Hematopoietic multipotent progenitor cell treated with erythropoietin and hydrocortisone succinate and interleukin-3 and kit ligand, for 17 days (in vitro differentiated cells): ENCODE results near the gene NHERF2.

Experiments
- DNase-seq: peaks from one replicate; pipeline ENCODE4 v3.0.0-alpha.2; 2015; ENCODE audit warnings: low spot score

NHERF2 gene

DNA sequence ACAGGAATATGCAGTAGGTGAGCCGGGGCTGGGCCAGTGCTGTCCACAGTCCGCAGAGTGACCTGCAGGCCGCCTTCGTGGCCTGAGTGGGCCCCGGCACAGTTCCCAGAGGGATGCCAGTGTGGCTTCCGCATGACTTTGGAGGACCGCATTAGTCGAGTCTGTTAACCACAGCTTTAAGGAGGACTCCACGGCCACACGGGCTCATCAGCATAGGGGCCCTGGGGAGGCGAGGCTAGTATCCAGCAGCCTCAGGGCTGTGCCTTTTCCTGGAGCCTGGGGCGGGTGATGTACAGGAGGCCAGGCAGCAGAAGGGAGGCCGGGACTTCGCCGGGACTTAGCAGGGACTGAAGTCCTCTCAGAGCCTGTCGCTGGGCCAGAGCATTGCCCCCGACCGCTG lies 34.3 kb downstream of the NHERF2 start:
- no peak for DNase-seq

DNA sequence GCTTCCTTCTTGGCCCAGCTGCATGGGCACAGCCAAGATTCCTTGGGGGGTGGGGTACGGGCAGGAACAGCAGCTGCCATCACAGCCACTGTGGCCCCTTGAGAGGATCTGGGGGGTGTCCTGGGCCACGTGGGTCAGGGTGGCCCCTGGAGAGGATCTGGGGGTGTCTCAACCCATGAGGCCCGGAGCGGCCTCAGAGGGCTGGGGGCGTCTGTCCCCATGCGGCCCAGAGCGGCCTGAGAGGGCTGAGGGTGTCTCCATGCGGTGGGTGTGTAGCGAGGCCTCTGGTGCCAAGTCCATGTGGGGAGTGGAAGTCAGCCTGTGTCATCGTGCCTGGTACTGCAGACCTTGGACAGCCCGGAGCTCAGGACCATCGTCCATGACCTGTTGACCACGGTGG lies 34.8 kb downstream of the NHERF2 start:
- DNase-seq = no peak

DNA sequence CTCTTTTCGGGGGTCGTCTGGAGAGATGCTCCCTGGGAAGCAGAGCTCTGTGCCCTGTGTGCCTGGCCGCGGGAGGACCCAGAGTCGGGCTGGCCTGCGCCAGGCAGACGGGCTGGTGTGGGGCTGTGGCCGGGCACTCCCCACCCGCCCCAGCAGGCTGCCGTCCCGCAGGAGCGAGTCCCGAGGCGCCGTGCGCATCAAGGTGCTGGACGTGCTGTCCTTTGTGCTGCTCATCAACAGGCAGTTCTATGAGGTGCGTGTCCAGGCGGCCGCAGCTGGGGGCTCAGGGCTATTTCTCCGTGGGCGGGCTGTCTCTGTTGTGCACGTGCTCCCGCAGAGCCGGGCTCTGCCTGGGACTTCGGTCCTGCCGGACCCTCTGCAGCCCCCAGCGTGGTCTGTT lies 36.1 kb downstream of the NHERF2 start:
- no peak for DNase-seq

DNA sequence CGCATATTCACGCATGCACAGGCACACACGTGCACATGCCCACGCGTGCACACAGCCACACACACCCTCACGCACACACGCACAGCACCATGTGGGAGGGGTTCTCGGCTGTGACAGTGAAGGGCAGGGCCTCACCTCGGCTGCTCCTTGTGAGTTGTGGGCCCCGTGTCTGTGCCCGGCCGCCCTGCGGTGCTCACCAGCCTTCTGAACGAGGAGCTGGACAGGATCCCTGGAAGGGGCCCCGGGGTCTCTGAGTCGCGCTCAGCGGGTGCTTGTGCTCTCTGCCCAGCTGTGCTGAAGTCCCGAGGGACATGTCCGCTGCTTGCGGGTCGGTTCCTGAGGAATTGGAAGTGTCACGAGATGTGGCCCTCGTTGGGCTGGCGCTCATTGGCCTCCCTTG lies 37.2 kb downstream of the NHERF2 start:
- DNase-seq = no peak

DNA sequence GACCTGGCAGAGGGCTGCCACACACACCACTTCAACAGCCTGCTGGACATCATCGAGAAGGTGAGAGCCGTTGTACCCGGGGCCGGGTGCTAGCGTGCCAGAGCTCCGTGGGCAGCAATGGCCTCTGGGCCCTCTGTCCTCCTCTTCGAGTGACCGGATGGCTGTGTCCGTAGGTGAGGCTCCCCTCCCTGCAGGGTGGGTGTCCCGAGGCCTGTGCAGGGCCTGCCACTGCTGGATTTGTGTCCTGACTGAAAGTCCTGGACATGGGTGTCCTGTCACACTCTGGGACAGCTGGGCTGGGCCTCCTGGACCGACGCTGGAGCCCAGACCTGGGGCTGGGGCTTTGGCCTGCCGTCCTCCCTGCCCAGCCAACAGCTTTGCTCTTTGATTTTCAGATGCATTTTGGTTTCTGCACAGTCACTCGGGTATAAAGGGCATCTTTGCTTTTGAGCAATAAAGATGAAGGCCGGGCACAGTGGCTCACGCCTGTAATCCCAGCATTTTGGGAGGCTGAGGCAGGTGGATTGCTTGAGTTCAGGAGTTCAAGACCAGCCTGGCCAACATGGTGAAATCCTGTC lies 37.8 kb downstream of the NHERF2 start:
- no peak for DNase-seq

DNA sequence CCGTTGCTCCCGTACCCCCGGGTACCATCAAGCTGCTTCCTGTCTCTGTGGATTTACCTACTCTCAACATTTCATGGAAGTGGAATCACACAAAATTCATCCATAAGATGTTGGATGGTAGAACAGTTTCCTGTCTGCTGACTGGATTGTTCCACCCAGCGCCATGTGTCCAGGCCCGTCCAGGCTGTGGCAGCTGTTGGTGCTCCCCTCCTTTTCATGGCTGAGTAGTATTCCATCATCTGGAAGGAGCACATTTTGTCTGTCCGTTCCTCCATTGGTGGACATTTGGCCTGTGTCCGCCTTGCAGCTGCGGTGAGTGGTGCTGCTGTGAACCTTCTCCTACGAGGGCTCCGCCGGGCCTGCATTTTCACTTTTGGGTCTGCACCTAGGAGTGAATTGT lies 39.4 kb downstream of the NHERF2 start:
- DNase-seq = no peak

DNA sequence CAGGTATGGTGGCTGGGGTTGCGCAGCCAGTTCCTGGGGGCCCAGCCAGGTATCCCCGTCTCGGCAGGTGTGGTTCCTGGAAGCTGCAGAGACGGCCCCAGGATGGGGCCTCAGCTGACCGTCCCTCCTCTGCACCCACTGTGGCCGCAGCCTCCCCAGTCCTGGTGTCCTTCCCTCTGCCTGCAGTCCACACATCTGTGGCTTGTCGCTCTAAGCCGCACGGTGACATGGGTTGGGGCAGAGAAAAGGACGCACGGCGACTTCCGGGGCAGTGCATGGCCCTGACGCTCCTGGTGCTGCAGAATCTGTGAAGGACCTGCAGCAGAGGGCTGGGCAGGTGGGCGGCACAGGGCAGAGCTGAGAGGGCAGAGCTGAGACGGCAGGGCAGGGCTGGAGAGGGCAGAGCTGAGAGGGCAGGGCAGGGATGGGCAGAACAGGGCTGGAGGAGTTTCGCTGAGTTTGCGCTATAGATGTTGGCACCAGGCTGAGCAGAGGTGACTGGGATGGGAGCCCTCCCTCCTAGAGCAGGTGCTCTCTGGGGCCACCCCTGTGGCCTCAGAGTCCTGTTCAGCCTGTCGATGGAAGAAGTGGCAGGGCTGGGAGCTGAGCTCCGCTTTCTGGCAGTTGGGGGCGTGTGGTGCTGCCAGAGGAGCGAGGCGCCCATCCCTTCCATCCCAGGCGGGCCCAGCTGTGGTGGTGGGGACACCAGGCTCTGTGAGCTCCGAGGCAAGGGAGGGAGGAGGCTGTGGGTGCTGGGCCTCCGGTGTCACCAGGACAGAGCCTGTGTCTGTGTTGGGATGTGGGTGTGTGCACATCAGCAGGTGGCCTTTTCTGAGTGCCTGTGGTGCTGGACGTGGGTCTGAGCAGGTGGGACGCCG lies 44.1 kb downstream of the NHERF2 start:
- no peak for DNase-seq

DNA sequence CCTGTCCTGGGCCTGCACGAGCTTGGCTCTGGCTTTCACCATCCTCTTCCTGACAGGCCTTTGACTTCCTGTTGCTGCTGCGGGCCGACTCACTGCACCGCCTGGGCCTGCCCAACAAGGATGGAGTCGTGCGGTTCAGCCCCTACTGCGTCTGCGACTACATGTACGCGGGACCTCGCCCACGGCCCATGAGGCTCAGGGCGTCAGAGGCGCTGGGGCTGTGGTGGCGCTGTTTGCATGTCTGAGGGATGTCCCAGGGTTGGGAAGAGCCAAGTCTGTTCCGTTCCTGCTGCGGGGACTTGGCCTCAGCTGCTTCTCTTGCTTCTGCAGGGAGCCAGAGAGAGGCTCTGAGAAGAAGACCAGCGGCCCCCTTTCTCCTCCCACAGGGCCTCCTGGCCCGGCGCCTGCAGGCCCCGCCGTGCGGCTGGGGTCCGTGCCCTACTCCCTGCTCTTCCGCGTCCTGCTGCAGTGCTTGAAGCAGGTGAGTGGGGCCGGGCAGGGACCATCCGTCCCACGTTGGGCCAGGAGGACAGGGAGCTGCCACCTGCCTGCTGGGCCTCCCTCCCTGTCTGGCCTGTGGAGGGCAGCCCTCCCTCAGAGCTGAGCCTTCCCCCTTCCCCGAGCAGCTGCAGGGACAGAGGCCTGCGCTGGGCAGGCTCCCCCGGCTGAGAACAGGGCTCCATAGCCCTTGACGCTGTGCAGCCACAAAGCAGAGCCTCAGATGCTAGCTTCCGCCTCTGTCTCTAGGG lies 44.9 kb downstream of the NHERF2 start:
- no peak for DNase-seq

DNA sequence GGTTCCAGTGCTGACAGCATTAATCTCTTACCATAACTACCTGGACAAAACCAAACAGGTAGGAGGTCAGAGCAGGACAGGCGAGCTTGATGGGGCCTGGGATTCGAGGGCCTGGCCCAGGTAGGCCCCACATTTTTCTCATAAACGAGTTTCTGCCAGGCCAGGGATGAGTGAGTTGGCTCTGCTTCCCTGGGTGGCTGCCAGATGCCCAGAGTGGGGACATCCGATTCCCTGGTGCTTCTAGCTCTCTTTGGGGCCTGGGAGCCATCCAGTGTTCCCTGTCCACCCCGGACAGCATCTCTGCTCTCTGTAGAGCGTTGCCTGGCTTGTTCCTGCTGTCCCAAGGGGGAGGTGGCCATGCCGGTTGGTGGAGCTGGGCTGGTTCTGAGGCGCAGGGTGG lies 46.2 kb downstream of the NHERF2 start:
- DNase-seq = no peak

DNA sequence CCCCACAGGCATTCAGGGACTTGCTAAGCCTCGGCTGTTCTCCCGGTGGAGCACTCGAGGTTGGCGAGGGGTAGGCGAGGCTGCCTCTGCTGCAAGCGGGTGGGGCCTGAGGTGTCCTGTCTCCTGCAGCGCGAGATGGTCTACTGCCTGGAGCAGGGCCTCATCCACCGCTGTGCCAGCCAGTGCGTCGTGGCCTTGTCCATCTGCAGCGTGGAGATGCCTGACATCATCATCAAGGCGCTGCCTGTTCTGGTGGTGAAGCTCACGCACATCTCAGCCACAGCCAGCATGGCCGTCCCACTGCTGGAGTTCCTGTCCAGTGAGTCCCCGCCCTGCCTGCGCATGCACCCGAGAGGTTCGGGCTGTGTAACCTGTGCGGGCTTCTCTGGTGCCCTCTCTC lies 47.4 kb downstream of the NHERF2 start:
- no peak for DNase-seq

DNA sequence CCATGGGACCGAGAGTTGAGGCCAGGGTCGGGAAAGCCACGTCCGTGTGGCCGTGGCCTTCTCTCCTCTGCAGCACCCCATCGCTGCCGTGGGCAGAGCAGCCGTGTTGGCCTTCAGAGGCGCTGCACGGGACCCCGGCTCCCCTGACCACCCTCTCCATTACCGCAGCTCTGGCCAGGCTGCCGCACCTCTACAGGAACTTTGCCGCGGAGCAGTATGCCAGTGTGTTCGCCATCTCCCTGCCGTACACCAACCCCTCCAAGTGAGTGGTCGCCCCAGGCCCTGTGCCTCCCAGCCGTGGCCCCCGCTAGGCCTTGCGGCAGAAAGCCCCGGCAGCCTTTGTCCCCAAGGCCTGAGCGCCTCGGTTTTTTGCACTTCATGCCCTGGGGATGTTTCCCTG lies 48.9 kb downstream of the NHERF2 start:
- DNase-seq = no peak

DNA sequence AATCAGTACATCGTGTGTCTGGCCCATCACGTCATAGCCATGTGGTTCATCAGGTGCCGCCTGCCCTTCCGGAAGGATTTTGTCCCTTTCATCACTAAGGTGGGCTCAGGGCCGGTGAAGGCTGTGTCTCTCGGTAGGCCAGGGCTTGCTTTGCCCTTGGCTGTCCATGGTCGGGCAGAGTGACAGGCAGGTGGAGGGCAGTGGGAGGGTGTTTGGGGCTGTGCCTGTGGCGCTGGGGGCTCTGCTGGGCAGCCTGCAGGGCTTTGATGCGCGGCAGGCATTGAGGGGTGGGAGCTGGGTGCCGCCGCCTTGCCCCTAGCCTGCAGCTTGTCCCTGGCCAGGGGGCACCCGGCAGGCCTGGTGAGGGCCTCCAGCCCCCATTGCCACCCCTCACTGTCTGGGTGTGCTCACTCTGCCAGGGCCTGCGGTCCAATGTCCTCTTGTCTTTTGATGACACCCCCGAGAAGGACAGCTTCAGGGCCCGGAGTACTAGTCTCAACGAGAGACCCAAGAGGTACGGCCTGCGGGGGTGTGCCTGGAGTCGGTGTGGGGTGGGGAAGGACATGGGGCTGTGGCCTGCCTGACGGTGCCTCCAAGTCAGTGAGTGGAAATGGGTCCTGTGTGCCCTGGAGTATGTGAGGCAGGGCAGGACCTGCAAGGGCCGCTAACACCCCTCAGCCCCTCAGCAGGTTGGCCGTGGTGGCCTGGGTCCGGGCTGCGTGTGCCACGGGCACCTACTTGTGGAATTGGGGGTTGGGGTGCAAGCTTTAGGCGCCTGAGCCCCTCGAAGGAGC lies 49.6 kb downstream of the NHERF2 start:
- no peak for DNase-seq

DNA sequence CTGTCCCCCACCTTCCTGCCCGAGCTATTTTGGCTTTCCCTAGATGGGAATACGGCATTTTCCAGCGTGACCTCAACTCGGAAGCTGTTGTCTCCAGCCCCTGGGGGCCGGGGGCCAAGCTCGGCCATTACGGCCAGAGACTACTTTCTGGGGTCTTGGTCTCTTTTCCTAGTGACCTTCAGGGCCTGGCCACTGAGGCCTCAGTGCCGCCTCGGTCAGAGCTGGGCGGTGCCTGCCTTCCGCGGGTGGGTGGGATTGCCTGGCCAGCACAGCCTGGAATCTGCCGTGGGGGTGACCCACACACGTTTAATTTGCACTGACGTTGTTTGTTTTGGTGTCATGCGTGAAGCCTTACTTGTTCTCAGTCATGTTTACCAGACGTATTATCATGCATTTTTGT lies 50.3 kb downstream of the NHERF2 start:
- no peak for DNase-seq

DNA sequence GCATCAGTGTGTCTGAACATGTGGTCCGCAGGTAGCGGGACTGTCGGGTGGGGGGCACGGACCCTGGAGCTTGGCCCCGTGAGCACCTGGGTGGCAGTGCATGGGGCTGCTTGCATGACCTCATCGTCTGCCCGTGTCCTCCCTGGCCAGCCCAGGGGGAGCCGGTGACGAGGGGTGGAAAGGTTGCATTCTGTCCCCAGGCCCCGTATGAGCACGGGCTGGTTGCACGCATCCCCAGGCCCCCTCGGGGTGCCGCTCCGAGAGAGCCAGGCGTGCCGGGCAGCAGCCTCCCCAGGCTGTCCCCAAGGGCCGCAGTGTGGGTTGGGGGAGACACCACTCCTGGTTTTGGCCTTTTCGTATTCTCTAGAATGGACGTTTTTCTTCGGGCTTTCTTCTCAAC lies 51.0 kb downstream of the NHERF2 start:
- no peak for DNase-seq

DNA sequence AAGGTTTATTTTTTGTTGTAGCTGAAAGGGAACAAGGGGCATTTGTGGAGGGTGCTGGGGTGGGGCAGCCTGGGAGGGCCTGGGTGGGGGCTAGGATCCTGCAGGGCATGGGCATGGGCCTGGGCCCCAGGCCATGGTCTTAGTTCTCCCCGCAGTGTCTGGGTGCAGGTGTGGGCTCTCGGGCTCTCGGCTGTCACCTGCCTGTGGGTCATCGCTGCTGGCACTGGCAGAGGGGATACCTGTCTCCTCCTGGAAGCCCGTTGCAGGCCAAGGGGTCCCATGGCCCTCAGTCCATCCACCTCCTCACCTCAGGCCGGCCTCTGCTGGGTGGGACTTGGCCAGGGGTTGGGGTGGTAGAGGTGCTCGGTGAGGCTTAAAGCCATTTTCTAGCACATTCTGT lies 51.4 kb downstream of the NHERF2 start:
- no peak for DNase-seq

DNA sequence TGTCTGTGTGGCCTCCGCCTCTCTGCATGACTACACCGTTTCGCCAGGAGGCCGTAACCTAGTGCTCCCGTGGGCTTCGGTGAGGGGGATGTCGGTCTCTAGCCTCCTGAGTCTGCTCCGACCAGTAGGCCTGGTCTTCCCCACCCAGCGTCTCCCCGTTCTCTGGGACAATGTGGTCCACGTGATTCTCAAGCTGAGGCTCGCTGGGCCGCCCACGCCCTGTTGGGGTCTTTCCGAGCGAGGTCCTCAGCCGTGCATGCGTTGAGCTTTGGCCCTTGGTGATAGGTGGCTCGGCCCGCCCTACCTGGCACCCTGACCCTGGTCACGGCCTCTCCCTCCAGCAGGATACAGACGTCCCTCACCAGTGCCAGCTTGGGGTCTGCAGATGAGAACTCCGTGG lies 52.0 kb downstream of the NHERF2 start:
- DNase-seq = no peak

DNA sequence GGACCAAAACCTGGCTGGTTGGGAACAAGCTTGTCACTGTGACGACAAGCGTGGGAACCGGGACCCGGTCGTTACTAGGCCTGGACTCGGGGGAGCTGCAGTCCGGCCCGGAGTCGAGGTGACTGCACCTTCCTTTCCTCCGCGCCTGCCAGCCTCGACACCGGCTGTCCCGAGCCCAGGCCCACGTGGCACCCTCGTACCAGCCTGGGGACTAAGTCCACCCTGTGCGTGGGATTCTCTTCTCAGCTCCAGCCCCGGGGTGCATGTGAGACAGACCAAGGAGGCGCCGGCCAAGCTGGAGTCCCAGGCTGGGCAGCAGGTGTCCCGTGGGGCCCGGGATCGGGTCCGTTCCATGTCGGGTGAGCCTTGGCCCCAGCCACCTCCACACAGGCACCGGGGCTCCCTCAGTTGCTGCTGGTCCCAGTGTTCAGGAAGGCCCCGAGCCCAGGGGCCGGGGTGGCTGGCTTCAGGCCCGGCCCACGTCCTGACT lies 52.7 kb downstream of the NHERF2 start:
- no peak for DNase-seq

DNA sequence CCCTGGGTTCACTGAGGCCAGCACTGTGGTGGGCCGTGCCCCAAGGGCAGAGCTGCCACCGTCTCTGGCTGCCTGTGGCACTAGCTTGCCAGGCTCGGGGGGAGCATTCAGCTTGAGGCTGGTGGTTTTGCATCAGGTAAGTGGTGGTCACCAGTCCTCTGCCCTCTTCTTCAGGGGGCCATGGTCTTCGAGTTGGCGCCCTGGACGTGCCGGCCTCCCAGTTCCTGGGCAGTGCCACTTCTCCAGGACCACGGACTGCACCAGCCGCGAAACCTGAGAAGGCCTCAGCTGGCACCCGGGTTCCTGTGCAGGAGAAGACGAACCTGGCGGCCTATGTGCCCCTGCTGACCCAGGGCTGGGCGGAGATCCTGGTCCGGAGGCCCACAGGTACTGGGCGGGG lies 53.3 kb downstream of the NHERF2 start:
- DNase-seq = no peak

DNA sequence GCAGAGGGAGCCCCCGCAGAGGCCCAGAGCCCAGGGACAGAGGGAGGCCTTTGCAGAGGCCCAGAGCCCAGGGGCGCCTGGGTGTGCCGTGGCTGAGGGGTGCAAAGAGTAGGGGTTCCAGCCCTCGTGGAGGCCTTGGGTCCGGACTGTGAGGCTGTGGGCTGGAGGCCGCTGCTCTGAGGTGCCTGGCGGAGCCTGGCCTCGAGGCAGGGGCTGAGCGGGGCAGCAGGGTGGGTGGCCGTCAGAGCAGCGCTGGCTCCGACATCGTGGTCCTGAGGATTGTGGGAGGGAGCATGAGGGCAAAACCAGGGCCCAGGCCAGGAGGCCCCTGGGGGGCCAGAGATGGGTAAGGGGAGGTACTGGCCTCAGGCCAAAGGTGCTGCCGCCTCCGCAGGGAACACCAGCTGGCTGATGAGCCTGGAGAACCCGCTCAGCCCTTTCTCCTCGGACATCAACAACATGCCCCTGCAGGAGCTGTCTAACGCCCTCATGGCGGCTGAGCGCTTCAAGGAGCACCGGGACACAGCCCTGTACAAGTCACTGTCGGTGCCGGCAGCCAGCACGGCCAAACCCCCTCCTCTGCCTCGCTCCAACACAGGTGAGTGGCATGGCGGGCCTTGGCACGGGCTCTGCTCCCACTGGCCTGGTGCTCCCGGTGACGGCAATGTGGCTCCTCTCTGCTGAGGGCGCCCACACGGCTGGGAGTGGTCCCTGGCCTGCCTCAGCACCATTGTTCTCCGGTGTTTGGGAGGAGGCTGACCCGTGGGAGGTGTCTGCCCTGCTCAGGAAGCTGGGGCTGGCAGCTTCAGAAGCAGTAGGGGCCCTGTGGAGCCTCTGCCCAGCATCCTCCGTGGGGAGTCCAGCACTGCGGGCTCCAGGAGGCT lies 54.7 kb downstream of the NHERF2 start:
- no peak for DNase-seq

DNA sequence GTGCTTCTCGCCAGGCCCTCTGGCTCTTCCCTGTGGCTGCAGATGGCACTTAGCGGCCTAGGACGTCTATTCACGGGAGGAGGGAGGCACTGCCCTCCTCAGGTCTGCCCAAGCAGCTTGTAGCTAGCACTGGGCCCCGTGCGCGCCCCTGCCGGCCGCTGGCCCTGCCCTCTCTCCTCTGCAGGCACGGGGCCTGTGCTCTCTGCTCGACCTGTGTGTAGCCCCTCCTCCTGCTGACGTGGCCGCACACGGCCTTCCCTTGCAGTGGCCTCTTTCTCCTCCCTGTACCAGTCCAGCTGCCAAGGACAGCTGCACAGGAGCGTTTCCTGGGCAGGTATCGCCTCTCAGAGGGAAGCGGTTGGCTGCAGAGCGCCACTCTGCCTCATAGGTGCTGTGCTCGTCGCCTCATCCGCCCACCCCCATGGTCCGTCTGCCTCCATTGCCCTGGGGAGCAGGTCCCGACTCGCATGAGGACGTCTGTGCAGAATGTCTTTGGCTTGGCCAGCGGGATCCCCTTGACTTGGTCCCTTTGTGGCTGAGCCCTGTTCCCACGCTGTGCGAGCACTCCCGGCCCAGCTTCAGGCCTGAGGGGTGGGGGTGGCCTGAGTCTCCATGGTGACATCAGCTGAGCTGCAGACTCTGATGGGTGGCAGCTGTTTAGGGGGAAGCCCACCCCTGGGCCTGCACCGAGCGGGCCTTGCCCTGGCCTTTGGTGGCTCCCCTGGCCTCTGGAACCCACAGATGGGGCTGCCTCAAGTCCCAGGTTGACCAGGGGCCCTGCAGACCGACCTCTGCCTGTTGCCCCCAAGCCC lies 55.7 kb downstream of the NHERF2 start:
- DNase-seq = no peak
